Ecto neural progenitor cell (in vitro differentiated cells): ENCODE data around the gene CACNA1D.

Experiments used
- DNase-seq: peaks from one replicate; pipeline ENCODE4 v3.0.0-alpha.2; 2018; ENCODE audit warnings: low spot score

The CACNA1D gene

GRCh38 chr3:53495520-53496391, 1.3 kb downstream of the CACNA1D start:
- peak; percentile 64 for DNase-seq

GRCh38 chr3:53496392-53496670, 1.9 kb downstream of the CACNA1D start:
- no peak for DNase-seq

- DNase-seq, result no peak
Observed at GRCh38 chr3:53496984-53497383, 2.6 kb downstream of the CACNA1D start.

GRCh38 chr3:53498806-53499641, 4.6 kb downstream of the CACNA1D start:
- DNase-seq, result peak; percentile 53

- DNase-seq, result no peak
Observed at GRCh38 chr3:53500165-53500777, 5.9 kb downstream of the CACNA1D start.

GRCh38 chr3:53501178-53501577, 6.8 kb downstream of the CACNA1D start:
- no peak for DNase-seq

- no peak for DNase-seq
Observed at GRCh38 chr3:53502737-53503136, 8.3 kb downstream of the CACNA1D start.

GRCh38 chr3:53503195-53503594, 8.8 kb downstream of the CACNA1D start:
- DNase-seq, result no peak

- no peak for DNase-seq
Observed at GRCh38 chr3:53506110-53506762, 11.8 kb downstream of the CACNA1D start.

GRCh38 chr3:53506763-53507145, 12.3 kb downstream of the CACNA1D start:
- DNase-seq, result no peak

GRCh38 chr3:53509494-53509893, 15.1 kb downstream of the CACNA1D start:
- DNase-seq, result no peak

- DNase-seq, result no peak
Observed at GRCh38 chr3:53510508-53510907, 16.1 kb downstream of the CACNA1D start.

- DNase-seq, result no peak
Observed at GRCh38 chr3:53511246-53511645, 16.8 kb downstream of the CACNA1D start.

GRCh38 chr3:53513556-53514190, 19.3 kb downstream of the CACNA1D start:
- DNase-seq, result no peak

- DNase-seq, result no peak
Observed at GRCh38 chr3:53516339-53516738, 21.9 kb downstream of the CACNA1D start.

- DNase-seq, result no peak
Observed at GRCh38 chr3:53518495-53518981, 24.1 kb downstream of the CACNA1D start.

- DNase-seq, result no peak
Observed at GRCh38 chr3:53519065-53519709, 24.8 kb downstream of the CACNA1D start.

GRCh38 chr3:53523346-53523745, 28.9 kb downstream of the CACNA1D start:
- DNase-seq, result no peak

- no peak for DNase-seq
Observed at GRCh38 chr3:53524566-53524965, 30.2 kb downstream of the CACNA1D start.

GRCh38 chr3:53525765-53526703, 31.6 kb downstream of the CACNA1D start:
- DNase-seq, result no peak
